ENCODE data around the gene RGSL1. TPM values are rescaled to one million over a fixed set of nuclear protein-coding genes. Genes with fewer than 3 reads are reported as not detected.
"Not testable (repeated sequence)": the region's sequence is repeated elsewhere in the genome, so short reads cannot be mapped to it uniquely, and the experiment has no call there.

RGSL1 gene
- polyA plus RNA-seq, 1 experiment = not detected

- no peak for TF ChIP-seq CTCF (IDR thresholded peaks at IDR 0.05; ENCODE audit: insufficient read depth, low read depth, low read length)
- CTCF ChIA-PET = no interaction called here
- Histone ChIP-seq H3K27me3 (ENCODE audit: control insufficient read depth, insufficient read depth, low read length) (no peaks in the 10 kb centered on the region), H3K4me3 (ENCODE audit: low read depth, low read length) (no peak overlapping the region), H3K36me3 (ENCODE audit: control insufficient read depth, insufficient read depth, low read length) (no peaks in the 10 kb centered on the region)
- POLR2A ChIA-PET = no interaction called here
- no peak for DNase-seq (ENCODE audit: low read depth)
These were observed 75.4 kb downstream of the RGSL1 start for GRCh38 chr1:182525342-182525741.

GRCh38 chr1:182527680-182528079 is 77.7 kb downstream of the RGSL1 start:
- TF ChIP-seq CTCF (IDR thresholded peaks at IDR 0.05; ENCODE audit: insufficient read depth, low read depth, low read length) = peak; percentile 29
- H3K4me3 ChIP-seq (ENCODE audit: low read depth, low read length) = no peak overlapping the region
- POLR2A ChIA-PET = no interaction called here
- H3K36me3 ChIP-seq (ENCODE audit: control insufficient read depth, insufficient read depth, low read length) = no peaks in the 10 kb centered on the region
- DNase-seq (ENCODE audit: low read depth) = no peak
- CTCF ChIA-PET = no interaction called here
- H3K27me3 ChIP-seq (ENCODE audit: control insufficient read depth, insufficient read depth, low read length) = no peaks in the 10 kb centered on the region

- H3K4me3 ChIP-seq (ENCODE audit: low read depth, low read length); POLR2A ChIA-PET; H3K27me3 ChIP-seq (ENCODE audit: control insufficient read depth, insufficient read depth, low read length); DNase-seq (ENCODE audit: low read depth); H3K36me3 ChIP-seq (ENCODE audit: control insufficient read depth, insufficient read depth, low read length); CTCF ChIA-PET: not testable (repeated sequence)
These were observed 78.3 kb downstream of the RGSL1 start for GRCh38 chr1:182528206-182528605.

DNA sequence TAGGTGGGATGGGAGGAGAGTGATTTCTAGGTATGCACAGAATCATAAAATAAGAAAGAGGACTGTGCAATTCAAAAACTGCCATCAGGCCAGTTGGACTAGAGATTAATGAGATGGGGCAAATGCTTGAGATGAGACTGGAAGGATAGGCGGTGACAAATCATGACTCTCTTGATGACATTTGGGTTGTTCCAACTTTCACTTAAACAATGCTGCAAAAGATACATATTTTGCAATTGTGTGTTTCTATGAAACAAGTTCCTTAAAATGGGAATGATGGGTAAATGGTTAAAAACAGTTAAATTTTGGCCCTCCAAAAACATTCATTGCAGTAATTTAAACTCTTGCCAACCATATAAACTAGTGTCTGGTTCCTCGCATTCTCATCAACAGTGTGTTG is 84.0 kb downstream of the RGSL1 start:
- no peak for TF ChIP-seq CTCF (IDR thresholded peaks at IDR 0.05; ENCODE audit: insufficient read depth, low read depth, low read length)
- no peaks in the 10 kb centered on the region for H3K36me3 ChIP-seq (ENCODE audit: control insufficient read depth, insufficient read depth, low read length)
- POLR2A ChIA-PET = no interaction called here

GRCh38 chr1:182549346-182549745 is 99.4 kb downstream of the RGSL1 start:
- TF ChIP-seq CTCF (IDR thresholded peaks at IDR 0.05; ENCODE audit: insufficient read depth, low read depth, low read length) = no peak
- CTCF ChIA-PET = no interaction called here
- H3K4me3 ChIP-seq (ENCODE audit: low read depth, low read length) = no peak overlapping the region
- H3K36me3 ChIP-seq (ENCODE audit: control insufficient read depth, insufficient read depth, low read length) = no peaks in the 10 kb centered on the region
- POLR2A ChIA-PET = no interaction called here
- no peak for DNase-seq (ENCODE audit: low read depth)
- H3K27me3 ChIP-seq (ENCODE audit: control insufficient read depth, insufficient read depth, low read length) = no peaks in the 10 kb centered on the region

More for the DNA sequence above, 84.0 kb downstream of the RGSL1 start:
- Histone ChIP-seq H3K4me3 (ENCODE audit: low read depth, low read length) (no peak overlapping the region), H3K27me3 (ENCODE audit: control insufficient read depth, insufficient read depth, low read length) (no peaks in the 10 kb centered on the region)
- no peak for DNase-seq (ENCODE audit: low read depth)
- CTCF ChIA-PET = no interaction called here

- CTCF ChIA-PET = no interaction called here
- DNase-seq (ENCODE audit: low read depth) = no peak
- H3K27me3 ChIP-seq (ENCODE audit: control insufficient read depth, insufficient read depth, low read length) = no peaks in the 10 kb centered on the region
- H3K36me3 ChIP-seq (ENCODE audit: control insufficient read depth, insufficient read depth, low read length) = no peaks in the 10 kb centered on the region
- POLR2A ChIA-PET = no interaction called here
- TF ChIP-seq CTCF (IDR thresholded peaks at IDR 0.05; ENCODE audit: insufficient read depth, low read depth, low read length) = no peak
- H3K4me3 ChIP-seq (ENCODE audit: low read depth, low read length) = no peak overlapping the region
These were observed 99.9 kb downstream of the RGSL1 start for GRCh38 chr1:182549811-182550210.

Data from BJ (cell line).